ENCODE data around the gene PITX3.

Gene PITX3

GRCh38 chr10:102185811-102186527, 55.3 kb downstream of the PITX3 start:
- no peak for DNase-seq (ENCODE audit: low read depth in 1 of 2, low spot score in 1 of 2)

GRCh38 chr10:102185272-102185671, 56.0 kb downstream of the PITX3 start:
- no peak for DNase-seq (ENCODE audit: low read depth in 1 of 2, low spot score in 1 of 2)

- DNase-seq (ENCODE audit: low read depth in 1 of 2, low spot score in 1 of 2), result no peak
Observed at GRCh38 chr10:102184606-102185005, 56.7 kb downstream of the PITX3 start.

All from activated CD4-positive, alpha-beta T cell treated with anti-CD3 and anti-CD28 coated beads, Interleukin-2, amount 50 U/mL, for 24 hours (primary cell).